CD4-positive, alpha-beta T cell (primary cell): ENCODE measurements around the gene KCNMA1. TPM values are rescaled to one million over a fixed set of nuclear protein-coding genes. Genes with fewer than 3 reads are reported as not detected.

ENCODE experiments used
- ATAC-seq: fragments of 200-7000 bp; cut with Tn5 transposase; one replicate; pipeline ENCODE4 v1.10.0; 2022; ENCODE audit warnings: mild to moderate bottlenecking; ENCODE audit not compliant: poor library complexity
- CTCF ChIA-PET: fragments of 350-600 bp; sonication (Branson Sonifier 250); formaldehyde crosslinking; loops from one replicate; lab custom pipeline; 2021; ENCODE audit warnings: antibody characterized with exemption, inconsistent platforms; lab: Charles Lee
- POLR2A ChIA-PET: fragments of 350-600 bp; sonication (Branson Sonifier 250); formaldehyde crosslinking; loops from one replicate; lab custom pipeline; 2021; ENCODE audit warnings: antibody characterized with exemption, inconsistent platforms; lab: Charles Lee
- DNase-seq, 14 experiments: peaks; one replicate each; pipeline ENCODE4 v3.0.0-alpha.2; 2013 to 2020; ENCODE audit warnings: mixed read lengths in 2 of 14
- H3K27ac ChIP-seq, 2 donors: one replicate each; pipeline versions ENCODE4 v1.5.1 to v1.7.0; 2013; ENCODE audit warnings: low read length in 2 of 2, low read depth in 1 of 2, mild to moderate bottlenecking in 1 of 2
- H3K27me3 ChIP-seq, 2 experiments: 1 replicate in 1 of 2; 2 replicates in 1 of 2; pipeline versions ENCODE4 v1.6.1 to v1.7.0; 2013; ENCODE audit warnings: low read length in 2 of 2, control low read depth in 1 of 2, mild to moderate bottlenecking in 1 of 2, moderate library complexity in 1 of 2; ENCODE audit not compliant: insufficient read depth in 2 of 2, control insufficient read depth in 1 of 2
- H3K36me3 ChIP-seq: one replicate; pipeline ENCODE4 v1.6.1; 2013; ENCODE audit warnings: low read length, control low read depth; ENCODE audit not compliant: insufficient read depth
- H3K4me1 ChIP-seq: one replicate; pipeline ENCODE4 v1.6.1; 2013; ENCODE audit warnings: low read length, control low read depth; ENCODE audit not compliant: insufficient read depth
- H3K4me3 ChIP-seq: one replicate; pipeline ENCODE4 v1.5.1; 2013; ENCODE audit warnings: mild to moderate bottlenecking, low read length, moderate library complexity
- H3K9me3 ChIP-seq, 2 experiments: 1 replicate in 1 of 2; 2 replicates in 1 of 2; pipeline versions ENCODE4 v1.6.1 to v1.7.0; 2013; ENCODE audit warnings: low read length in 2 of 2, mild to moderate bottlenecking in 2 of 2, control low read depth in 1 of 2, moderate library complexity in 1 of 2; ENCODE audit not compliant: control insufficient read depth in 1 of 2, insufficient read depth in 1 of 2
- H3K27ac Mint-ChIP-seq: one replicate; pipeline ENCODE4 v1.8.0; 2020; ENCODE audit warnings: mixed read lengths
- H3K27me3 Mint-ChIP-seq: one replicate; pipeline ENCODE4 v1.8.0; 2021; ENCODE audit warnings: mixed read lengths
- H3K36me3 Mint-ChIP-seq: one replicate; pipeline ENCODE4 v1.8.0; 2021; ENCODE audit warnings: low read depth, mixed read lengths
- H3K4me1 Mint-ChIP-seq: one replicate; pipeline ENCODE4 v1.8.0; 2021; ENCODE audit warnings: low read depth, mixed read lengths
- H3K4me3 Mint-ChIP-seq: one replicate; pipeline ENCODE4 v1.8.0; 2020; ENCODE audit warnings: mild to moderate bottlenecking, mixed read lengths
- H3K9me3 Mint-ChIP-seq: one replicate; pipeline ENCODE4 v1.8.0; 2020; ENCODE audit warnings: mixed read lengths
- CTCF ChIP-seq: fragments of 200-600 bp; IDR thresholded peaks from one replicate; pipeline ENCODE4 v1.8.0; 2022; ENCODE audit warnings: antibody characterized with exemption, mild to moderate bottlenecking
- intact Hi-C, 2 experiments: fragments of 100-400 bp; cut with DNase I in 1 of 2; cut with micrococcal nuclease in 1 of 2; formaldehyde crosslinking; loops; one replicate each; pipeline versions ENCODE4 v1.15.1 to v1.9.0; 2023 to 2025; cut with DNase I, micrococcal nuclease
- total RNA-seq, 174 experiments: library from RNA in 2 of 174; stranded (reverse) in 2 of 174; gene quantifications; one replicate each; pipeline ENCODE4 v1.2.3 and lab custom pipeline; 2021 to 2026

Gene KCNMA1
- total RNA-seq, 2 experiments from 2014 or later, result not detected

- ATAC-seq, result no peak
- H3K4me1 Mint-ChIP-seq, result peaks cover 22% of the 10 kb centered on the region
- no peak overlapping the region for H3K27ac Mint-ChIP-seq
- Histone ChIP-seq H3K4me1 (peaks cover 7% of the 10 kb centered on the region), H3K9me3 (no peaks in the 10 kb centered on the region), H3K4me3 (no peak overlapping the region), H3K27ac (no peak overlapping the region), H3K27me3 (no peaks in the 10 kb centered on the region), H3K36me3 (no peaks in the 10 kb centered on the region)
- no peaks in the 10 kb centered on the region for H3K27me3 Mint-ChIP-seq
- no peak overlapping the region for H3K4me3 Mint-ChIP-seq
- H3K36me3 Mint-ChIP-seq, result no peaks in the 10 kb centered on the region
- no peak for TF ChIP-seq CTCF
- no peak for DNase-seq
- ChIA-PET CTCF (no interaction called here), POLR2A (no interaction called here)
- no peaks in the 10 kb centered on the region for H3K9me3 Mint-ChIP-seq
- intact Hi-C loops, result no loop called here
Observed at GRCh38 chr10:77042706-77043419, 594.7 kb downstream of the KCNMA1 start.

- H3K4me1 ChIP-seq, result peaks cover 7% of the 10 kb centered on the region
- Mint-ChIP-seq H3K9me3 (no peaks in the 10 kb centered on the region), H3K4me1 (peaks cover 25% of the 10 kb centered on the region), H3K27ac (peak overlapping the region; percentile 80), H3K27me3 (no peaks in the 10 kb centered on the region), H3K36me3 (no peaks in the 10 kb centered on the region), H3K4me3 (no peak overlapping the region)
- ATAC-seq, result peak; percentile 70
- H3K4me3 ChIP-seq, result no peak overlapping the region
- DNase-seq, result peak in 8 of 14 experiments; percentile 1 to 44 (median 20)
- no peak overlapping the region for H3K27ac ChIP-seq
- no peaks in the 10 kb centered on the region for H3K36me3 ChIP-seq
- no peak for TF ChIP-seq CTCF
- H3K27me3 ChIP-seq, result no peaks in the 10 kb centered on the region
- no peaks in the 10 kb centered on the region for H3K9me3 ChIP-seq
- CTCF ChIA-PET, result no interaction called here
- POLR2A ChIA-PET, result interaction anchor here (1.5 kb wide), 1 partner anchor 23 kb away, joined by 3 read pairs; no protein-coding TSS in a partner anchor
- intact Hi-C loops, result no loop called here
Observed at GRCh38 chr10:77041636-77042258, 595.9 kb downstream of the KCNMA1 start.

GRCh38 chr10:77038407-77038806 lies 599.2 kb downstream of the KCNMA1 start:
- Mint-ChIP-seq H3K36me3 (no peaks in the 10 kb centered on the region), H3K4me1 (peaks cover 25% of the 10 kb centered on the region), H3K27me3 (peaks cover 6% of the 10 kb centered on the region), H3K27ac (peak overlapping the region; percentile 33), H3K4me3 (no peak overlapping the region), H3K9me3 (no peaks in the 10 kb centered on the region)
- TF ChIP-seq CTCF, result no peak
- intact Hi-C loops, result no loop called here
- H3K9me3 ChIP-seq, result no peaks in the 10 kb centered on the region
- H3K27ac ChIP-seq, result no peak overlapping the region
- H3K4me1 ChIP-seq, result peaks cover 7% of the 10 kb centered on the region
- no peak overlapping the region for H3K4me3 ChIP-seq
- no peaks in the 10 kb centered on the region for H3K27me3 ChIP-seq
- ATAC-seq (no peak), DNase-seq (no peak)
- ChIA-PET POLR2A (no interaction called here), CTCF (no interaction called here)
- no peaks in the 10 kb centered on the region for H3K36me3 ChIP-seq
